CD14-positive monocyte (primary cell): ENCODE measurements around the gene DENND5B. TPM values are rescaled to one million over a fixed set of nuclear protein-coding genes. Genes with fewer than 3 reads are reported as not detected.

Source experiments
- DNase-seq, 3 donors: peaks; one replicate each; pipeline ENCODE4 v3.0.0-alpha.2; 2011 to 2022
- H2AFZ ChIP-seq: 2 replicates; pipeline ENCODE4 v1.6.0; 2012; ENCODE audit warnings: mild to moderate bottlenecking, low read depth, low read length, inconsistent platforms; ENCODE audit not compliant: insufficient read depth, poor library complexity, severe bottlenecking
- H3K27ac ChIP-seq, 2 donors: 1 replicate in 1 of 2; 2 replicates in 1 of 2; pipeline ENCODE4 v1.5.1; 2012 to 2013; ENCODE audit warnings: low read length in 2 of 2, control low read depth in 1 of 2, inconsistent platforms in 1 of 2, low read depth in 1 of 2, mild to moderate bottlenecking in 1 of 2
- H3K27me3 ChIP-seq, 2 donors: one replicate each; pipeline versions ENCODE4 v1.6.0 to v1.6.1; 2011 to 2013; ENCODE audit warnings: low read length in 2 of 2; ENCODE audit not compliant: control insufficient read depth in 2 of 2, insufficient read depth in 2 of 2
- H3K36me3 ChIP-seq, 2 donors: replicated peaks in 1 of 2; 1 replicate in 1 of 2; 2 replicates in 1 of 2; pipeline versions ENCODE4 v1.5.1 to v1.6.1; 2012 to 2013; ENCODE audit warnings: low read length in 2 of 2, control low read depth in 1 of 2, inconsistent platforms in 1 of 2, mild to moderate bottlenecking in 1 of 2; ENCODE audit not compliant: insufficient read depth in 2 of 2, control insufficient read depth in 1 of 2
- H3K4me1 ChIP-seq, 2 donors: 1 replicate in 1 of 2; 2 replicates in 1 of 2; pipeline versions ENCODE4 v1.5.1 to v1.6.1; 2012 to 2013; ENCODE audit warnings: low read length in 2 of 2, control low read depth in 1 of 2, inconsistent platforms in 1 of 2, mild to moderate bottlenecking in 1 of 2, moderate library complexity in 1 of 2; ENCODE audit not compliant: insufficient read depth in 2 of 2, control insufficient read depth in 1 of 2
- H3K4me2 ChIP-seq: replicated peaks from 2 replicates; pipeline ENCODE3; 2012; ENCODE audit warnings: low read length, moderate library complexity, mild to moderate bottlenecking; ENCODE audit not compliant: poor library complexity, severe bottlenecking; ENCODE audit errors: extremely low read depth
- H3K4me3 ChIP-seq, 3 experiments: fragments of 200-600 bp in 1 of 3; sonication (generic) in 1 of 3; replicated peaks in 1 of 3; 1 replicate in 2 of 3; 2 replicates in 1 of 3; pipeline ENCODE4 v1.5.1; 2011 to 2013; ENCODE audit warnings: low read length in 3 of 3, mild to moderate bottlenecking in 3 of 3, control low read depth in 2 of 3, low read depth in 2 of 3, inconsistent platforms in 1 of 3, moderate library complexity in 1 of 3
- H3K79me2 ChIP-seq: 2 replicates; pipeline ENCODE4 v1.6.0; 2012; ENCODE audit warnings: mild to moderate bottlenecking, control low read depth, inconsistent platforms, low read length, moderate library complexity; ENCODE audit not compliant: insufficient read depth
- H3K9ac ChIP-seq: 2 replicates; pipeline ENCODE4 v1.6.0; 2017; ENCODE audit warnings: low read length, mild to moderate bottlenecking; ENCODE audit not compliant: insufficient read depth, poor library complexity, severe bottlenecking
- H3K9me3 ChIP-seq, 2 donors: replicated peaks in 1 of 2; 1 replicate in 1 of 2; 2 replicates in 1 of 2; pipeline versions ENCODE4 v1.5.1 to v1.6.1; 2012 to 2013; ENCODE audit warnings: low read length in 2 of 2, control low read depth in 1 of 2; ENCODE audit not compliant: control insufficient read depth in 1 of 2, insufficient read depth in 1 of 2
- H4K20me1 ChIP-seq: 2 replicates; pipeline ENCODE4 v1.6.0; 2012; ENCODE audit warnings: mild to moderate bottlenecking, low read length, control low read depth, moderate library complexity; ENCODE audit not compliant: insufficient read depth
- H3K27ac Mint-ChIP-seq, 7 donors: one replicate each; pipeline ENCODE4 v1.8.0; 2020; ENCODE audit warnings: mild to moderate bottlenecking in 7 of 7, mixed read lengths in 7 of 7, moderate library complexity in 6 of 7, inconsistent platforms in 2 of 7
- H3K27me3 Mint-ChIP-seq, 3 donors: one replicate each; pipeline ENCODE4 v1.8.0; 2021 to 2022; ENCODE audit warnings: low read depth in 3 of 3, mild to moderate bottlenecking in 3 of 3, mixed read lengths in 3 of 3, moderate library complexity in 3 of 3, inconsistent platforms in 1 of 3
- H3K36me3 Mint-ChIP-seq, 2 donors: one replicate each; pipeline ENCODE4 v1.8.0; 2020; ENCODE audit warnings: mixed read lengths in 2 of 2, inconsistent platforms in 1 of 2, mild to moderate bottlenecking in 1 of 2
- H3K4me1 Mint-ChIP-seq: one replicate; pipeline ENCODE4 v1.8.0; 2020; ENCODE audit warnings: mild to moderate bottlenecking, mixed read lengths
- H3K4me3 Mint-ChIP-seq, 2 donors: one replicate each; pipeline ENCODE4 v1.8.0; 2020; ENCODE audit warnings: mild to moderate bottlenecking in 2 of 2, mixed read lengths in 2 of 2, moderate library complexity in 1 of 2
- H3K9me3 Mint-ChIP-seq, 7 donors: one replicate each; pipeline ENCODE4 v1.8.0; 2020 to 2022; ENCODE audit warnings: mixed read lengths in 7 of 7, mild to moderate bottlenecking in 6 of 7, moderate library complexity in 6 of 7, inconsistent platforms in 2 of 7
- CTCF ChIP-seq: fragments of 200-600 bp; IDR thresholded peaks from one replicate; pipeline ENCODE4 v1.8.0; 2022; ENCODE audit warnings: antibody characterized with exemption, mild to moderate bottlenecking
- WGBS: methylation state at CpG from one replicate; pipeline ENCODE4 v1.1.5; 2013; ENCODE audit warnings: missing lambda C conversion rate; ENCODE audit not compliant: insufficient coverage; 5-methylcytosine and 5-hydroxymethylcytosine counted together
- intact Hi-C, 2 donors: fragments of 100-400 bp; cut with micrococcal nuclease; formaldehyde crosslinking; loops; one replicate each; pipeline versions ENCODE4 v1.15.0 to v1.15.1; 2023
- polyA plus RNA-seq, 3 donors: library from polyadenylated mRNA; depleted of rRNA in 1 of 3; unstranded in 2 of 3; stranded (reverse) in 1 of 3; fragments of 300-500 nt in 2 of 3; fragments of >200 nt in 1 of 3; fragmentation: Illumina TruSeq in 2 of 3; gene quantifications; 1 replicate in 2 of 3; 2 replicates in 1 of 3; pipeline ENCODE4 v1.2.3, GENCODE V29; 2012 to 2021

DENND5B gene
- polyA plus RNA-seq, 3 donors, result 0.23 to 0.36 (median 0.36) TPM

DNA sequence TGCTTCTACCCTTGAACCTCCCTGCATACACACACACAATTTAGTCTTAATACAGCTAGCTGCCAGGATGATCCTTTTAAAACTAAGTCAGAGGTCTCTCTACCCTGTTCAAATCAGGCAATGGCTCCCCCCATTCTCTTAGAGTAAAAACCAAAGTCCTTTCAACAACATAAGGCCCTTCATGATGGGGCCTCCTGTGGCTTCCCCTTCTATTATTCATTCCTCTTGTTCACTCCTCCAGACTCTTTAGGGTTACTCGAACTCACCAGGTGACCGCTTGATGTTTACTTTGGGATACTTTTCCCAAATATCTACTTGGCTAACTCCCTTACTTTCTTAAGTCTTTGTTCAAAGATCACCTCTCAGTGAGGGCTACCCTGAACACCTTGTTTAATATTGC, 30.4 kb downstream of the DENND5B start:
- no peak for TF ChIP-seq CTCF
- Histone ChIP-seq H3K4me1 (no peaks in the 10 kb centered on the region), H3K79me2 (no peaks in the 10 kb centered on the region), H3K4me2 (no peak overlapping the region), H2AFZ (no peak overlapping the region), H3K27me3 (no peaks in the 10 kb centered on the region), H3K36me3 (no peaks in the 10 kb centered on the region), H3K9ac (no peak overlapping the region), H4K20me1 (no peaks in the 10 kb centered on the region), H3K9me3 (peaks cover 4 to 9% of the 10 kb centered on the region in 2 donors), H3K27ac (no peak overlapping the region), H3K4me3 (no peak overlapping the region)
- Mint-ChIP-seq H3K27ac (no peak overlapping the region), H3K36me3 (no peaks in the 10 kb centered on the region), H3K27me3 (no peaks in the 10 kb centered on the region), H3K9me3 (peaks cover 5 to 14% (median 9%) of the 10 kb centered on the region in 7 donors), H3K4me3 (no peak overlapping the region), H3K4me1 (no peaks in the 10 kb centered on the region)
- no CpG with 5 or more reads among the region's 2 CpGs for WGBS
- intact Hi-C loops, result no loop called here
- DNase-seq, result no peak

DNA sequence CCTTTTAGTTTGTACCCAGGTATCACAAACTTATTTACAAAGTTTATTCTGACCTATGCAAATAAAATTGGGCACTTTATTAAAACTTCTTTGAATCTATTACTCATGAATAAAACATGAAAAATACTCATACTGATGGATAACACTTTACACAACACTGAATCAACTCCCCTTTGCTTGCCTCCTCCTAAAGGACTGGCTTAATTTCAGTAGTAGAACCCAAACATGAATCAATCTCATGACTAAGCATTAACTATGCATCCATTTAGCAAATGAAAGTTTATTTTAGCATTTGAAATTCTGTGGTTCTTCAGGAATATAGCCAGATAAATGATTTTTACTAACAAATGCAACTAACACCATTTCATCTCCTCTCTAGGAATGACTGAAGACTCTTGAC, 32.4 kb downstream of the DENND5B start:
- no peak overlapping the region for H3K4me3 ChIP-seq
- Mint-ChIP-seq H3K9me3 (peaks cover 11 to 21% (median 15%) of the 10 kb centered on the region in 7 donors), H3K27ac (no peak overlapping the region), H3K36me3 (no peaks in the 10 kb centered on the region), H3K4me1 (no peaks in the 10 kb centered on the region), H3K27me3 (no peaks in the 10 kb centered on the region), H3K4me3 (no peak overlapping the region)
- H3K9me3 ChIP-seq, result peaks cover 4 to 13% of the 10 kb centered on the region in 2 donors
- no peaks in the 10 kb centered on the region for H3K27me3 ChIP-seq
- H3K9ac ChIP-seq, result no peak overlapping the region
- H3K27ac ChIP-seq, result no peak overlapping the region
- no peak for DNase-seq
- no peak overlapping the region for H3K4me2 ChIP-seq
- H2AFZ ChIP-seq, result no peak overlapping the region
- TF ChIP-seq CTCF, result no peak
- intact Hi-C loops, result no loop called here
- H3K79me2 ChIP-seq, result no peaks in the 10 kb centered on the region
- H3K4me1 ChIP-seq, result no peaks in the 10 kb centered on the region
- no peaks in the 10 kb centered on the region for H4K20me1 ChIP-seq
- no peaks in the 10 kb centered on the region for H3K36me3 ChIP-seq
